ENCODE results near the gene MAD2L1BP.

The MAD2L1BP gene

GRCh38 chr6:43667245-43668150 is 31.9 kb downstream of the MAD2L1BP start:
- peak; percentile 52 to 85 (median 72) for DNase-seq

- DNase-seq = no peak
Observed at GRCh38 chr6:43668151-43669028, 32.8 kb downstream of the MAD2L1BP start.

- DNase-seq = no peak
Observed at GRCh38 chr6:43669050-43669921, 33.6 kb downstream of the MAD2L1BP start.

GRCh38 chr6:43669922-43670622 is 34.4 kb downstream of the MAD2L1BP start:
- no peak for DNase-seq

- no peak for DNase-seq
Observed at GRCh38 chr6:43670623-43670986, 35.0 kb downstream of the MAD2L1BP start.

GRCh38 chr6:43671011-43671800 is 35.6 kb downstream of the MAD2L1BP start:
- no peak for DNase-seq

- no peak for DNase-seq
Observed at GRCh38 chr6:43671801-43672690, 36.4 kb downstream of the MAD2L1BP start.

GRCh38 chr6:43673444-43674084 is 37.9 kb downstream of the MAD2L1BP start:
- DNase-seq = no peak

GRCh38 chr6:43674291-43674690 is 38.7 kb downstream of the MAD2L1BP start:
- DNase-seq = no peak

- no peak for DNase-seq
Observed at GRCh38 chr6:43674921-43675320, 39.3 kb downstream of the MAD2L1BP start.

- no peak for DNase-seq
Observed at GRCh38 chr6:43676962-43677606, 41.4 kb downstream of the MAD2L1BP start.

GRCh38 chr6:43677759-43678158 is 42.1 kb downstream of the MAD2L1BP start:
- DNase-seq = no peak

GRCh38 chr6:43678341-43678740 is 42.7 kb downstream of the MAD2L1BP start:
- DNase-seq = no peak

GRCh38 chr6:43679057-43679456 is 43.4 kb downstream of the MAD2L1BP start:
- DNase-seq = no peak

- no peak for DNase-seq
Observed at GRCh38 chr6:43680308-43681200, 44.9 kb downstream of the MAD2L1BP start.

GRCh38 chr6:43681303-43681702 is 45.7 kb downstream of the MAD2L1BP start:
- DNase-seq = no peak

- DNase-seq = no peak
Observed at GRCh38 chr6:43682724-43683429, 47.2 kb downstream of the MAD2L1BP start.

Data from activated CD4-positive, CD25-positive, alpha-beta regulatory T cell (primary cell).